Testis (tissue), 2 donors: Measurements from ENCODE around the gene TNFRSF14.
"Not testable (repeated sequence)": the region's sequence is repeated elsewhere in the genome, so short reads cannot be mapped to it uniquely, and the experiment has no call there.

Experiments
- CTCF ChIP-seq, 3 experiments: fragments of 450-650 bp in 2 of 3; fragments of 200-600 bp in 1 of 3; sonication (generic) in 1 of 3; IDR thresholded peaks; one replicate each; pipeline ENCODE4 v1.5.1; 2016 to 2019; ENCODE audit warnings: antibody characterized with exemption in 3 of 3, mild to moderate bottlenecking in 2 of 3, moderate library complexity in 1 of 3
- POLR2A ChIP-seq: fragments of 450-650 bp; IDR thresholded peaks from one replicate; pipeline ENCODE4 v1.6.1; 2017; ENCODE audit warnings: antibody characterized with exemption, mild to moderate bottlenecking, moderate library complexity

DNA sequence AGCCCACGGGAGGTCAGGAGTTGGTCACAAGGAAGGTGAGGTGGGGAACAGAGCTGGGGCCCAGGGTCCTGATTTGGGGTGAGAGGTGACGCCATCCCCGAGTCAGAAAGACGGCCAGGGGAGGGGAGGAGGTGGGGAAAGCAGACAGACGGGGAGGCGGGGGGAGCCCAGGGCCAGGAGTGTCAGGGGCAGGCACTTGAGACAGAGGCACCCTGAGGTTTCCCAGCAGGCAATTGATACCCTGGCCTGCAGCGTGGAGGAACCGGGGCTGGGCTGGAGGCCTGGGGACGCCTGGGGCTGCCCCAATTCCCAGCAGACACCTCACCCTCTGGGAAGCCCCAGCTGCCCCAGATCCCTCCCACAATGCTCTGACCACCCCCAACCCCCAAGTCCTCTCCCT is 3.1 kb upstream of the TNFRSF14 start:
- not testable (repeated sequence) for TF ChIP-seq CTCF (IDR thresholded peaks at IDR 0.05); POLR2A
